ENCODE data around the gene ANHX. TPM values are rescaled to one million over a fixed set of nuclear protein-coding genes. Genes with fewer than 3 reads are reported as not detected.

ANHX gene
- total RNA-seq, 1 experiment from 2014 or later, result not detected

DNA sequence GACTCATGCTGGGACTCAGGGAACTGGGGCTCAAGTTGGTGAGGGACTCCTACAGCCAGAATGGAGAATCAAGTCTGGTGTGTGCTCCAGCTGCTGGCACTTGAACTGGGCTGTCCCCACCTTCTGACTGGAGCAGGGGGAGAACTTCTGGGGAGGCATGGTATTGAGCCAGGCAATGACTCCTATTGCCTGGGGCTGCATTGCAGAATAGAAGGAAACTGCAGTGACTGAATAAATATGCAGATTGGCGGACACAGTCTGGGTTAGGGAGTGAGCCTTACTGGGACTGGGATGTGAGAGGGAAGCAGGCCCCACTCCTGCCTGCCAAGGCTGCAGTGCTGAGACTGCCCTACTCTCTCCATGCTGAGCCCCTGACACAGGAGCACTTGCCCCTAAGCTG, 63.2 kb downstream of the ANHX start:
- Mint-ChIP-seq H3K4me1 (ENCODE audit: low read depth, unreplicated experiment) (no peaks in the 10 kb centered on the region), H3K27ac (ENCODE audit: unreplicated experiment) (no peak overlapping the region), H3K4me3 (ENCODE audit: unreplicated experiment) (no peak overlapping the region), H3K27me3 (ENCODE audit: insufficient read depth, unreplicated experiment) (no peaks in the 10 kb centered on the region), H3K36me3 (ENCODE audit: insufficient read depth, unreplicated experiment) (no peaks in the 10 kb centered on the region), H3K9me3 (ENCODE audit: unreplicated experiment) (peaks cover 26% of the 10 kb centered on the region)
- TF ChIP-seq, protein P1, sequence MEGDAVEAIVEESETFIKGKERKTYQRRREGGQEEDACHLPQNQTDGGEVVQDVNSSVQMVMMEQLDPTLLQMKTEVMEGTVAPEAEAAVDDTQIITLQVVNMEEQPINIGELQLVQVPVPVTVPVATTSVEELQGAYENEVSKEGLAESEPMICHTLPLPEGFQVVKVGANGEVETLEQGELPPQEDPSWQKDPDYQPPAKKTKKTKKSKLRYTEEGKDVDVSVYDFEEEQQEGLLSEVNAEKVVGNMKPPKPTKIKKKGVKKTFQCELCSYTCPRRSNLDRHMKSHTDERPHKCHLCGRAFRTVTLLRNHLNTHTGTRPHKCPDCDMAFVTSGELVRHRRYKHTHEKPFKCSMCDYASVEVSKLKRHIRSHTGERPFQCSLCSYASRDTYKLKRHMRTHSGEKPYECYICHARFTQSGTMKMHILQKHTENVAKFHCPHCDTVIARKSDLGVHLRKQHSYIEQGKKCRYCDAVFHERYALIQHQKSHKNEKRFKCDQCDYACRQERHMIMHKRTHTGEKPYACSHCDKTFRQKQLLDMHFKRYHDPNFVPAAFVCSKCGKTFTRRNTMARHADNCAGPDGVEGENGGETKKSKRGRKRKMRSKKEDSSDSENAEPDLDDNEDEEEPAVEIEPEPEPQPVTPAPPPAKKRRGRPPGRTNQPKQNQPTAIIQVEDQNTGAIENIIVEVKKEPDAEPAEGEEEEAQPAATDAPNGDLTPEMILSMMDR (IDR thresholded peaks at IDR 0.05; ENCODE audit: insufficient read depth in 1 of 2, low read depth in 1 of 2, low read length in 1 of 2, severe bottlenecking in 1 of 2, unreplicated experiment in 1 of 2), result no peak
- BruUV-seq (replicated peaks), result no TSS peak
- Histone ChIP-seq H3K36me3 (ENCODE audit: control insufficient read depth, insufficient read depth, low read length) (no peaks in the 10 kb centered on the region), H3K9me3 (peaks cover 34% of the 10 kb centered on the region), H3K4me1 (no peaks in the 10 kb centered on the region), H3K4me3 (ENCODE audit: low read depth, low read length) (no peak overlapping the region), H3K27me3 (replicated peaks; ENCODE audit: control insufficient read depth, insufficient read depth, low read length) (no peaks in the 10 kb centered on the region)
- CTCF ChIA-PET, result no interaction called here
- POLR2A ChIA-PET, result no interaction called here
- no peak for DNase-seq
- intact Hi-C loops (cut with micrococcal nuclease; ENCODE audit: unreplicated experiment), result no loop called here

Other genes with a start within 250 kb of the ANHX start
- gene ZNF26, start 249.5 kb downstream of the ANHX start, total RNA-seq (2022), result 15.0 and 17.8 TPM in 2 replicates
- gene ZNF84, start 198.4 kb downstream of the ANHX start, total RNA-seq (2022), result 21.8 and 24.9 TPM in 2 replicates
- gene ZNF140, start 155.0 kb downstream of the ANHX start, total RNA-seq (2022), result 12.1 and 12.5 TPM in 2 replicates
- 2.0 and 2.3 TPM in 2 replicates for gene ZNF891, start 105.6 kb downstream of the ANHX start, total RNA-seq (2022)
- gene ZNF10, start 105.2 kb downstream of the ANHX start, total RNA-seq (2022), result 6.9 and 7.6 TPM in 2 replicates
- gene ZNF268, start 54.4 kb downstream of the ANHX start, total RNA-seq (2022), result 24.1 and 32.0 TPM in 2 replicates